ENCODE results near the gene FAM110D. TPM values are rescaled to one million over a fixed set of nuclear protein-coding genes. Genes with fewer than 3 reads are reported as not detected.
A peak's percentile ranks its signal among the peaks of the same experiment; 100 is the strongest.

FAM110D gene
- total and polyA plus RNA-seq, 3 donors from 2014 or later, result 1.3 to 3.2 (median 1.8) TPM

GRCh38 chr1:26168410-26169197 lies 9.7 kb downstream of the FAM110D start, which contains the start of gene C1orf232:
Gene C1orf232 (minus strand): TSS chr1:26168963. CDS start chr1:26168499, 464 bp downstream.
- 63 to 78% methylated on average over 5 of the region's 5 CpGs for WGBS, 2 donors
- H3K36me3 ChIP-seq (ENCODE audit: low read depth, missing control alignments), result no peaks in the 10 kb centered on the region
- H3K4me1 ChIP-seq, result peaks cover 12% of the 10 kb centered on the region
- TF ChIP-seq POLR2A (IDR thresholded peaks at IDR 0.05) (no peak), CTCF (IDR thresholded peaks at IDR 0.05) (no peak)
- no peaks in the 10 kb centered on the region for H3K9me3 ChIP-seq
- intact Hi-C loops (cut with DNase I; ENCODE audit: low total_unique reads), result loop anchor here (10.0 kb wide), 1 partner anchor 54 kb away; the partner anchor contains the start of gene PDIK1L
- H3K27ac ChIP-seq, result peak within 1 kb of the TSS; percentile 31 to 71
- H3K27me3 ChIP-seq, result no peaks in the 10 kb centered on the region
- H3K4me3 ChIP-seq, result peak within 1 kb of the TSS; percentile 71 to 91
- DNase-seq, result no peak

GRCh38 chr1:26169198-26169554 lies 10.3 kb downstream of the FAM110D start:
- intact Hi-C loops (cut with DNase I; ENCODE audit: low total_unique reads), result loop anchor here (10.0 kb wide), 1 partner anchor 54 kb away; the partner anchor contains the start of gene PDIK1L
- 24 to 44% methylated on average over 4 of the region's 4 CpGs for WGBS, 2 donors
- Histone ChIP-seq H3K27ac (peak overlapping the region; percentile 31 to 71), H3K36me3 (ENCODE audit: low read depth, missing control alignments) (no peaks in the 10 kb centered on the region), H3K9me3 (no peaks in the 10 kb centered on the region), H3K27me3 (no peaks in the 10 kb centered on the region), H3K4me1 (peaks cover 12% of the 10 kb centered on the region), H3K4me3 (peak overlapping the region; percentile 71 to 91)
- DNase-seq, result no peak
- no peak for TF ChIP-seq CTCF (IDR thresholded peaks at IDR 0.05)
- TF ChIP-seq POLR2A (IDR thresholded peaks at IDR 0.05), result no peak

- TF ChIP-seq POLR2A (IDR thresholded peaks at IDR 0.05), result no peak
- TF ChIP-seq CTCF (IDR thresholded peaks at IDR 0.05), result peak; percentile 90 to 99 (median 91)
These were observed 11.0 kb downstream of the FAM110D start, which contains the start of gene ZNF593 for GRCh38 chr1:26169669-26170471. Gene ZNF593 (plus strand): TSS chr1:26169908. CDS start chr1:26169984, 76 bp downstream.

GRCh38 chr1:26170472-26170821 lies 11.6 kb downstream of the FAM110D start:
- no peaks in the 10 kb centered on the region for H3K27me3 ChIP-seq
- DNase-seq, result no peak
- peak overlapping the region in 1 of 2 donors; percentile 71 for H3K27ac ChIP-seq
- no peaks in the 10 kb centered on the region for H3K9me3 ChIP-seq
- H3K36me3 ChIP-seq (ENCODE audit: low read depth, missing control alignments), result no peaks in the 10 kb centered on the region
- H3K4me1 ChIP-seq, result peaks cover 12% of the 10 kb centered on the region
- intact Hi-C loops (cut with DNase I; ENCODE audit: low total_unique reads), result no loop called here
- TF ChIP-seq POLR2A (IDR thresholded peaks at IDR 0.05) (no peak), CTCF (IDR thresholded peaks at IDR 0.05) (no peak)
- peak overlapping the region; percentile 71 to 91 for H3K4me3 ChIP-seq
- WGBS, 2 donors, result 64 to 100% methylated on average over 1 to 9 of the region's 9 CpGs

More at GRCh38 chr1:26169669-26170471, 11.0 kb downstream of the FAM110D start, which contains the start of gene ZNF593:
- Histone ChIP-seq H3K27me3 (no peaks in the 10 kb centered on the region), H3K4me3 (peak within 1 kb of the TSS; percentile 71 to 91), H3K27ac (peak within 1 kb of the TSS; percentile 31 to 71), H3K36me3 (ENCODE audit: low read depth, missing control alignments) (no peaks in the 10 kb centered on the region), H3K4me1 (peaks cover 12% of the 10 kb centered on the region), H3K9me3 (no peaks in the 10 kb centered on the region)
- WGBS, 2 donors, result 1% methylated on average over 26 to 34 of the region's 76 CpGs
- intact Hi-C loops (cut with DNase I; ENCODE audit: low total_unique reads), result loop anchor here (10.0 kb wide), 1 partner anchor 55 kb away; the partner anchor contains the start of gene PDIK1L
- peak; percentile 96 for DNase-seq
